Endothelial cell of umbilical vein (primary cell): ENCODE measurements around the gene FSTL4.

ENCODE experiments used
- EZH2 ChIP-seq: IDR thresholded peaks from 2 replicates; pipeline ENCODE4 v1.6.1; 2012; ENCODE audit warnings: borderline replicate concordance, low read depth, mild to moderate bottlenecking, moderate library complexity, low read length, inconsistent platforms; ENCODE audit not compliant: severe bottlenecking
- GATA2 ChIP-seq: IDR thresholded peaks from 2 replicates; pipeline ENCODE4 v1.7.0; 2011; ENCODE audit warnings: low read depth, mild to moderate bottlenecking, moderate library complexity, mixed read lengths, low read length; ENCODE audit not compliant: insufficient read length, insufficient read depth
- JUN ChIP-seq: IDR thresholded peaks from 2 replicates; pipeline ENCODE4 v1.6.1; 2011; ENCODE audit warnings: borderline replicate concordance, low read depth; ENCODE audit not compliant: insufficient read length, insufficient read depth
- MAX ChIP-seq: IDR thresholded peaks from 2 replicates; pipeline ENCODE4 v1.6.1; 2011; ENCODE audit not compliant: insufficient read depth, insufficient read length
- MYC ChIP-seq: IDR thresholded peaks from one replicate; pipeline ENCODE4 v1.6.1; 2011; ENCODE audit warnings: mild to moderate bottlenecking, low read depth, low read length
- POLR2A ChIP-seq: IDR thresholded peaks from 2 replicates; pipeline ENCODE4 v1.6.1; 2012; ENCODE audit warnings: low read depth, mild to moderate bottlenecking, control low read depth, low read length
- POLR2AphosphoS5 ChIP-seq: IDR thresholded peaks from 2 replicates; pipeline ENCODE4 v1.6.1; 2012; ENCODE audit warnings: low read depth, mild to moderate bottlenecking, control low read depth, low read length, moderate library complexity; ENCODE audit not compliant: insufficient read depth
- TF ChIP-seq, protein P1 (sequence below), 2 donors: IDR thresholded peaks; 1 replicate in 1 of 2; 2 replicates in 1 of 2; pipeline ENCODE4 v1.5.1; 2011; ENCODE audit warnings: low read length in 2 of 2, mild to moderate bottlenecking in 2 of 2, moderate library complexity in 2 of 2, control low read depth in 1 of 2, inconsistent platforms in 1 of 2, low read depth in 1 of 2; ENCODE audit not compliant: insufficient read depth in 1 of 2; ENCODE audit errors: extremely low read depth in 1 of 2

DNA sequence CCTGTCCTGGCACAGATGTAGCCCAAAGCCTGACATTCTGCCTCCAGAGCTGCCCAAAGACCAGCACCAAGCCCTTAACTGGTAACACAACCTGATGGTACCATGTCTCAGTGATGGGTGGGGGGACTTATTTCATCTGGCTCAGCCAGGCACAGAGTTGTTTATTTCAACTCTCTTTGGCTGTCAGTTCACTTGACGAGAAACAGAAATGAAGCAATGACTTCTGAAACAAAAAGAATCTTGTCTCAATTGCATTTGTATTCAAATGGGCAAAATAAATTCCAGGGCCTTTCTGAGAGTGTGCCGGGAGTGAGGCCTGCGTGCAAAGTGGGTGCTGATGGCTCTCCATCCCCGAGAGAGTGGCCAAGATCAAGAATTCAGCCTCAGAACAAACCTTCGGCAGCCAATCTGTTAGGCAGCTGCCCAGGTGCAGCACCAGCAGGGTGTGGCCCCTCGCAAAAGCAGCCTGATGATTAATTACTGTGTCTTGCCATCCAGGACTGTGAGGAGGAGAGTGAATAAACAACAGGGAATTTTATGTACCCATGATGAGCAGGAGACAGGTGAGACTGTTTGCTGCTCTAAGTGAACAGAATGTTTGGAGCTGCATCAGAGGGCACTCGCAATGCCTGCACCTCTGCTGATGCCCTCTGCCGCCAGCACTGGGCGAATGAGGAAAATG, 322.5 kb downstream of the FSTL4 start:
- TF ChIP-seq, protein P1, sequence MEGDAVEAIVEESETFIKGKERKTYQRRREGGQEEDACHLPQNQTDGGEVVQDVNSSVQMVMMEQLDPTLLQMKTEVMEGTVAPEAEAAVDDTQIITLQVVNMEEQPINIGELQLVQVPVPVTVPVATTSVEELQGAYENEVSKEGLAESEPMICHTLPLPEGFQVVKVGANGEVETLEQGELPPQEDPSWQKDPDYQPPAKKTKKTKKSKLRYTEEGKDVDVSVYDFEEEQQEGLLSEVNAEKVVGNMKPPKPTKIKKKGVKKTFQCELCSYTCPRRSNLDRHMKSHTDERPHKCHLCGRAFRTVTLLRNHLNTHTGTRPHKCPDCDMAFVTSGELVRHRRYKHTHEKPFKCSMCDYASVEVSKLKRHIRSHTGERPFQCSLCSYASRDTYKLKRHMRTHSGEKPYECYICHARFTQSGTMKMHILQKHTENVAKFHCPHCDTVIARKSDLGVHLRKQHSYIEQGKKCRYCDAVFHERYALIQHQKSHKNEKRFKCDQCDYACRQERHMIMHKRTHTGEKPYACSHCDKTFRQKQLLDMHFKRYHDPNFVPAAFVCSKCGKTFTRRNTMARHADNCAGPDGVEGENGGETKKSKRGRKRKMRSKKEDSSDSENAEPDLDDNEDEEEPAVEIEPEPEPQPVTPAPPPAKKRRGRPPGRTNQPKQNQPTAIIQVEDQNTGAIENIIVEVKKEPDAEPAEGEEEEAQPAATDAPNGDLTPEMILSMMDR (IDR thresholded peaks at IDR 0.05; ENCODE audit: extremely low read depth in 1 of 2, insufficient read depth in 1 of 2, low read depth in 1 of 2, low read length in 2 of 2): no peak
- TF ChIP-seq MAX: no peak
- no peak for TF ChIP-seq EZH2
- TF ChIP-seq POLR2A: no peak
- no peak for TF ChIP-seq MYC
- no peak for TF ChIP-seq POLR2AphosphoS5
- no peak for TF ChIP-seq JUN
- no peak for TF ChIP-seq GATA2
